Stimulated activated CD4-positive, alpha-beta T cell treated with anti-CD3 and anti-CD28 coated beads, Interleukin-12 subunit alpha, Interleukin-12 subunit beta, amount 100 ng/mL, for 48 hours (primary cell): ENCODE data around the gene HEYL.
"Not testable (repeated sequence)": the region's sequence is repeated elsewhere in the genome, so short reads cannot be mapped to it uniquely, and the experiment has no call there.

Experiments used
- DNase-seq, 3 donors: peaks; one replicate each; pipeline ENCODE4 v3.0.0-alpha.2; 2020; ENCODE audit warnings: low read depth in 2 of 3, low spot score in 1 of 3

Gene HEYL

DNA sequence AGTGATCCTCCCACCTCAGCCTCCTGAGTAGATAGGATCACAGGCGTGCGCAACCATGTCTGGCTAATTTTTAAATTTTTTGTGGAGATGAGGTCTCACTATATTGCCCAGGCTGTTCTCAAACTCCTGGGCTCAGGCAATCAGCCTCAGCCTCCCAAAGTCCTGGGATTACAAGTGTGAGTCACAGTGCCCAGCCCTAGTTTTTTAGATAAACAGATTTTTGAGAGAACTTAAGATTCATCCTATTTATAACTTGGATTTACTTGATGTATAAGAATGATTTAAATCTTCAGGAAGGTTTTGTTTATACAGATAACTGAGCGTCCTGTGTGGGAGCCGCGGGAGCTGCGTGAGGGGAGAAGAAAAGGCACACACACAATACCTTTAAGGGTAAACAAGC, 26.2 kb downstream of the HEYL start:
- DNase-seq: no peak

DNA sequence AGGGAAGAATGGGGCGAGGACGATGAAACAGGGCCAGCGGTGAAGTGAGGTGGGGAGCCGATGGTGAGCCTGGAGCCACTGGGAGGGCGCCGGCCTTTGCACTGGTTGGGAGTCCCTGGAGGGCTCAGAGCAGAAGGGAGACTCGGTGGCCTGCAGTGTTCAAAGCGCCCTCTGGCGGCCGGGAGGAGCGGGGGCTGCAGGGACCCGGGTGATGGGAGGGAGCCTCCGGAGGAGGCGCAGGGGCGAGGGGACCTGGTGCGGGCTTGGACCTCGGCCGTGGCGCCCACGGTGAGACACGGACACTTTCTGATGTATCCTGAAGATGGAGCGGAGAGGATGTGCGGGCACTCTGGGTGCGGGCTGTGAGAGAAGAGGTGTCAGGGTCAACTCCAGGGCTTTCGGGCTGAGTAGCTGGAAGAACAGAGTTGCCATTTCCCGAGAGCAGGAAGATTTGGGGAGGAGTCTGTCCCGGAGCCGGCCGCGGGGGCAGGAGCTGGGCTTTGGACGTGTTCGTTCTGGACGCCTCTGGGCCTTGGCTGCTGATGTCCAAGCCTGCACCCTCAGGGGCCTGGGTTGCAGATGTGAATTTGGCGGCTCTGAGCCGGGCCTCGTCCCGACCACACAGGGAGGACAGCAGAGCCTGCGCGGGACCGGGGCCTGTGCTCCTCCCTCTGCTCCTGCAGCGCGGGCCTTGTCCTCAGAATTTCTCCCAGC, 29.7 kb downstream of the HEYL start:
- DNase-seq: peak; percentile 70 to 82 (median 79)

DNA sequence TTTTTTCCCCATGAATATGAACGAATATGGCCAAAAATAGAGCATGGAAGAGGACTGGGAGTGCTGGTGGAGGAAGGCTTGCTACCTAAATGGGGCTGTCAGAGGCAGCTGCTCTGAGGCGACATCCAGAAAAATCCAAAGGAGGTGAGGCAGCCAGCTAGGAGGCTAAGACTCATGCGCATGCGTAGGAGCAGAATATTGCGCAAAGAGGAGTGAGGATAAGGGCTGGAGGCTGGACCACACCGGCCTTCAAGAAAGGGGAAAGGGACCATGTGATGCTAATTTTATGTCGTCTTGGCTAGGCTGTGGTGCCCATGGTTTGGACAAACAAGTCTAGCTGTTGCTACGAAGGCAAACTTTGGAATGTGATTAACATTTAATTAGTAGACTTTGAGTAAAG, 30.5 kb downstream of the HEYL start:
- DNase-seq: no peak

DNA sequence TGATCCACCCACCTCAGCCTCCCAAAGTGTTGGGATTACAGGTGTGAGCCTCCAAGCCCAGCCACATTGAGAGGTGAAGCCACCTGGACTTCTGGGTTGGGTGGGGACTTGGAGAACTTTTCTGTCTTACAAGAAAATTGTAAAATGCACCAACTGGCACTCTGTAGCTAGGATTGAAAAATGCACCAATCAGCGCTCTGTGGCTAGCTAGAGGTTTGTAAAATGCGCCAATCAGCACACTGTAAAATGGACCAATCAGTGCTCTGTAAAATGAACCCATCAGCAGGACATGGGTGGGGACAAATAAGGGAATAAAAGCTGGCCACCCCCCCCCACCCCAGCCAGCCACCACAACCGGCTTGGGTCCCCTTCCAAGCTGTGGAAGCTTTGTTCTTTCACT, 35.8 kb downstream of the HEYL start:
- not testable (repeated sequence) for DNase-seq

DNA sequence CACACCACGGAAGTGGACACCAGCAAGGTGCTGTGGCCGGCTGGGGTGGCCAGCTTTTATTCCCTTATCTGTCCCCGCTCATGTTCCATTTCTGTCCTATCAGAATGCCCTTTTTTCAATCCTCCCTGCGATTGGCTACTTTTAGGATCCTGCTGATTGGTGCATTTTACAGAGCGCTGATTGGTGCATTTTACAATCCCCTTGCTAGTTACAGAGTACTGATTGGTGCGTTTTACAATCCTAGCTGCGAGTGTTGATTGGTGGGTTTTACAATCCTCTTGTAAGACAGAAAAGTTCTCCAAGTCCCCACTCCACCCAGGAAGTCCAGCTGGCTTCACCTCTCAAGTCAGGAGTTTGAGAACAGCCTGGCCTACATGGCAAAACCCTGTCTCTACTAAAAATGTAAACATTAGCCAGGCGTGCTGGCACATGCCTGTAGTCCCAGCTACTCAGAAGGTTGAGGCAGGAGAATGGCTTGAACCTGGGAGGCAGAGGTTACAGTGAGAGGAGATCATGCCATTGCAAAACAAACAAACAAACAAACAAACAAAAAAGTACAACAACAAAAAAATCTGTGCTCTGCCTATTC, 37.7 kb downstream of the HEYL start:
- not testable (repeated sequence) for DNase-seq

DNA sequence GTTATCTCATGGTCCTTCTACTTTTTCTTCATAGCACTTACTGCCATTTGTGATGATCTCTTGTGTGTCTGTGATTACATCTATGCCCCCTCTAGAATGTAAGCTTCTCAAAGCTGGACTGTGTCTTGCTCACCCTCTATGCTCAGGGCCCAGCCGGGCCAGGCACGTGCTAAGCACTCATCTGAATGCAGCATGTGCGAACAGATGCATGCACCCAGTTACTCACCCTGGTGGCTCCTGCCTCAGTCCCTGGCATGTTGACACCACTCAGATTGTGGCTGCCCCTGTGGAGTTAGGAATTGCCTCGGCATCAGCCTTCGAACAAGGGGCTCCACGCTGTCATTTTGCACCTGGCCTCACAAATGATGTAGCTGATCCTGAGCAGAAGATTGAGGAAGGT, 43.3 kb downstream of the HEYL start:
- DNase-seq: no peak

DNA sequence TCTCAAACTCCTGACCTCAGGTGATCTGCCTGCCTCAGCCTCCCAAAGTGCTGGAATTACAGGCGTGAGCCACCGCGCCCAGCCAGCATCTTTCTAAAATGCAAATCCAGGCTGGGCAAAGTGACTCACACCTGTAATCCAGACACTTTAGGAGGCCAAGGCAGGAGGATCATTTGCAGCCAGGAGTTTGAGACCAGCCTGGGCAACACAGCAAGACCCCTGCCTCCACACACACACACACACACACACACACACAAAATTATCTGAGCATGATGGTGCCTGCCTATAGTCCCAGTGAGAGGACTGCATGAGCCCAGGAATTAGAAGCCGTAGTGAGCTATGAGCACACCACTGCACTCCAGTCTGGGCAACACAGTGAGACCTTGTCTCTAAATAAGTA, 46.1 kb downstream of the HEYL start:
- DNase-seq: no peak

DNA sequence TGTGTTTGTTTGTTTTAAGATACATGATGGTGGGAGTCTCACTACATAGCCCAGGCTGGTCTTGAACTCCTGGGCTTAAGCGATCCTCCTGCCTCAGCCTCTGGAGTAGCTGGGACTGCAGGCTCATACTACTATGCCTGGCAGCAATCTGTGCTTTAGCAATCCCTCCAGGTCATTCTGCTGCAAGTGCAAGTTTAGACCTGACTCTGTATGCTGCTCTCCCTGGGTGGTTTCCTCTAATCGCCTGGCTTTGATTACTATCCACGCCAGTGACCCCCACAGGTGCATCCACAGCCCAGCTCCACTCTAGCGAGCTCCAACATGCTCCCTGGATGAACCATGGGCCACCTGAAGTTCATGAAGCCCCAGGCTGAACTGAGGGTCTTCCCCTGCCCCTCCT, 47.4 kb downstream of the HEYL start:
- no peak for DNase-seq

DNA sequence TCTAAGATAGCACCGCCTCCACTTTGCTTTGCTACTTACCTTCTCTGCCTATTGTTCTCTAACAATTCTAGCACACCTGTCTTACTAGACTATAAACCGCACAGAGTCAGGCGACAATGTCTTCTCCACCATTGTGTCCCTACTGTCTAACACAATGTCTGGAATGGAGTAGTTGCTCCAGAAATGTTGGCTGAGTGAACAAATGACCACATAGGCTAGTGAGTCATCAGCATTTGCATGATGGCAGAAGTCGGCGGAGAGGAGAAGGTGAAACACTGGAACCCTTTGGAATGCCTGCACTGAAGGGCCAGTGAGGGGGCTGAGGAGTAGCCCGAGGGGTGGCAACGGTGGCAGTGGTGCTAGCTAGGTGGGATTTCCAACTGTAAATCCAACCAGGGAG, 48.9 kb downstream of the HEYL start:
- no peak for DNase-seq

DNA sequence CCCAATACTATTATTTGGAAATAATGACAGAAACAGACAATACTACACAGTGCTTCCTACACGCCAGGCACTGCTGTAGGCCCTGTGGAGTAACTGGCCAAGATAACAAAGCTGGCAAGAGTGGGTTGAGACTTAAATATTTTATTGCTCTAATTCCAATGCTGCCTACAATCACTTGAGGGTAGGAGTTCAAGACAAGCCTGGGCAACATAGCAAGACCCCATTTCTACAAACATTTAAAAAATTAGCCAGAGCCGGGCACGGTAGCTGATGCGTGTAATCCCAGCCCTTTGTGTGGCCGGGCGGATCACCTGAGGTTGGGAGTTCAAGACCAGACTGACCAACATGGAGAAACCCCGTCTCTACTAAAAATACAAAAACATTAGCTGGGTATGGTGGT, 53.5 kb downstream of the HEYL start:
- DNase-seq: no peak

DNA sequence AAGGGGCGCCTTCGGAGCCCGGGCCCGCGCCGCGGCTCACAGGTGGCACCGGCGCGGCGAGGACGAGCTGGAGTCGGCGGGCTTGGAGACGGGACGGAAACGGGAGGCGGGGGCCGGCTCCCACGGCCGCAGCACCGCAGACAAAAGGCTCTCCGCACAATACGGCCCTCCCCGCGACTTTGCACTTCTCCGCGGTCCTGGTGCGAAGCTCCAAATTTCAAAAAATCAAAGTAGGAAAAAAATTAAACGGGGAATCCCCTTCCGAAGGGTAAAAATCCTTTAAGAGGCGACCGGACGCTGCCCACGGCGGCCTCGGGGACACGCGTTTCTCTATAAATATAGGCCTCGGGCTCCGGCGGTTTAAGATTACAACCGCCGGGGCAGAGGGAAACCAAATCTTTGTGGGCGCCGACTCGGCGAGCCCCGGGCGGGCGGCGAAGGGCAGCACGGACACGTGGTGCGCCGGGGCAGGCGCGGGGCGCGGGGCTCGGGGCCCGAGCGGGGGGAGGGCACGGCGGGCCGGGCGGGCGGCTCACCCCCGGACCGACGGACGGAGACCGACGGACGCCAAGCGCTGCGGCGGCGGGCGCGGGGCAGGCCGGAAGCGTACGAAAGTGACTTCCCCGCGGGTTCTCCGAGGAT, 63.3 kb downstream of the HEYL start:
- DNase-seq: peak in 1 of 3 donors; percentile 4

DNA sequence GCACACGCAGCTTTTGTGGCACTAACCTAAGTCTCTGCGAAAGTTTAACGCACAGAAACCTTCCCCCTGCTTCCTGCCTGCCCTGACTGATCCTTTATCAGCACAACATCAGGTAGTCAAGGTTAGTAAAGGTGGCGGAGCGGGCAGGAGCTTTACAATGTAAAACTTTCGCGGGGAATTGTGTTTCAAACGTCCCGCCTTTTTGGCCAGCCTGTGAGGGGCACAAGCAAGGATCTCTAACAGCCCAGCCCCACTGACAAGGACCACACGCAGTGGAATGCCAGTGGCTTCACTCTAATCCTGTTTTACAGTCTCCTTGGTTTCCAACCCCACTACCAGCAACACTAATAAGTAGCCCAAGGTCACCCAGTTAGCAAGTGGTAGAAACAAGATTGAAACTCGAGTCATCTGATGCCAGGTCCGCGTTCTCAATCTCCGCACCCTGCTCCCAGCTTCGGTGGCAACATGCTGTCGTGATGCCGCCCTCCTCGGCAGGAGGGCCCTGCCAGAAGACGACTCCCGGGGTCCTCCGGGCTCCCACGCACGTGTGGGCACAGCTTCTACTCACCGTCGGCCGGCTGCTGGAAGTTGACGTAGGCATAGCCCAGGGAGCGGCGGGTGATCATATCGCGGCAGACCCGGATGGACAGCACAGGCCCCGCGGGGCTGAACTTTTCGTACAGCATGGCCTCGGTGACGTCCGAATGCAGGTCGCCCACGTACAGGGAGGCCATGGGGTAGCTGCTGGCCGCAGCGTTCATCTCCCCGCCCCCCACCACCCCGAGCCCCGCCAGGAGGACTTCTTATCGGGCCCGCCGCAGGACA, 64.0 kb downstream of the HEYL start:
- DNase-seq: peak; percentile 16 to 26 (median 18)

DNA sequence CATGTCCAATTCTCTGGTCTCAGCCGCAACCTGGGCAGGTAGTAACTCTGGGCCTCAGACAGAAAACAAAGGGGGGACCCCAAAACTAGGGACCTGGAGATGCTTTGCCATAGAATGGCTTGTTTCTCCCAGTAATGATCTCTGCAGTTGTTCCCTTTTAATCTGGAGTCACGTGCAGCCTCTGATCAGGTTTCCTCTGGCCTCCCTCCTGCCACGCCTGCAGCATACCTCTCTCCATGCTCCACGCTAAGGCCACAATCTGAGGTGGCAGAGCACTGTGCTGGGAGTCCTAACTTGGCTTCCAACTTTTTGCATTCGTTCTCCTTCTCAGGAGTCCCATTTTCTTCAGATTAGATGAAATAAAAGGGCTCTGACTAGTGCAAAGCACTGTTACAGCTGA, 64.8 kb downstream of the HEYL start:
- DNase-seq: no peak
